Measurements from ENCODE around the gene FNBP1L.

- TF ChIP-seq TAF1 (IDR thresholded peaks at IDR 0.05; ENCODE audit: borderline replicate concordance, low read depth, low read length): no peak
- no peak for TF ChIP-seq POLR2A (IDR thresholded peaks at IDR 0.05; ENCODE audit: low read depth, low read length)
- TF ChIP-seq POLR2AphosphoS5 (IDR thresholded peaks at IDR 0.05; ENCODE audit: low read depth, low read length): no peak
Measured at GRCh38 chr1:93434088-93434487, 13.8 kb upstream of the FNBP1L start.

Data from GM12892 (cell line).